ENCODE measurements around the gene TTC28.

GRCh38 chr22:28408709-28409108 is 270.9 kb downstream of the TTC28 start:
- TF ChIP-seq ZNF768 (tag by site-specific recombination; IDR thresholded peaks at IDR 0.05): no peak
- no peak for TF ChIP-seq REST (tag by site-specific recombination; IDR thresholded peaks at IDR 0.05)

Data from HEK293 (cell line).